ENCODE data around the gene CACNA1D. TPM values are rescaled to one million over a fixed set of nuclear protein-coding genes. Genes with fewer than 3 reads are reported as not detected.

Gene CACNA1D
- total and polyA plus RNA-seq, 9 of the 15 experiments (the other 6 are each of a cell fraction or from before 2014, with no cell fraction given), result 0.29 TPM; not detected in 8

DNA sequence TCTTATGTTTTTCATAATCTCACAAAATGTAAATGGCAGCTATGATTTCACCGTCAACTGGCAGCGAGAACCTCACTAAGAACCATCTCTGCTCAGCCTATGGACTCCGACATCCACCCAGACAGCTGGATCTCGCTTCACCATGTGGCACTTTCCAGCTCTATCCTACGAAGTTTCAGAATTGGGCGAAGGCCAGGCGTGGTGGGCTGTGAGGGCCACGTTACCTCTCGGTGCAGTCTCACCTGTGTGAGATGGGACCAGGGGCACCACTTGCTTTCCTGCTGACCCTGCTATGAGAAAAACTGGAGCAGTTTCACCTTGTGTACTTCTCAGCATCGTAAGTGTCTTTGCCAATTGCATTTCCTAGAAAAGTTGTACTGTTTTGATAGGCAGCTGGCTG lies 319.5 kb downstream of the CACNA1D start:
- H3K4me2 ChIP-seq (ENCODE audit: insufficient read depth, low read length), result no peak overlapping the region
- ATAC-seq, result no peak
- no peaks in the 10 kb centered on the region for H3K9me3 ChIP-seq (replicated peaks; ENCODE audit: control insufficient read depth, insufficient read depth, low read depth, low read length)
- BruUV-seq (replicated peaks), result no TSS peak
- intact Hi-C loops (cut with micrococcal nuclease) (no loop called here), in situ Hi-C loops (cut with MboI) (no loop called here)
- H3K27ac ChIP-seq (ENCODE audit: extremely low read depth, low read depth, low read length), result no peak overlapping the region
- no peaks in the 10 kb centered on the region for H3K36me3 ChIP-seq (ENCODE audit: control insufficient read depth, insufficient read depth, low read length)
- WGBS (ENCODE audit: insufficient coverage, low coverage, missing lambda C conversion rate), result 5% methylated on average over 10 of the region's 10 CpGs
- no peak for DNase-seq (ENCODE audit: extremely low read depth in 1 of 4, low spot score in 3 of 4)
- H4K20me1 ChIP-seq (replicated peaks; ENCODE audit: control insufficient read depth, insufficient read depth, low read length), result no peaks in the 10 kb centered on the region
- no peaks in the 10 kb centered on the region for H3K79me2 ChIP-seq (ENCODE audit: control insufficient read depth, insufficient read depth, low read length)
- no peak for FAIRE-seq
- ChIA-PET POLR2A (interaction anchor here (0.7 kb wide), 1 partner anchor 21 kb away, joined by 3 read pairs; no protein-coding TSS in a partner anchor), CTCF (ENCODE audit: low intra/inter-chr PET ratio) (no interaction called here)
- H3K9ac ChIP-seq (ENCODE audit: insufficient read depth in 1 of 2, low read depth in 2 of 2, low read length in 2 of 2), result no peak overlapping the region
- no peak overlapping the region for H2AFZ ChIP-seq (ENCODE audit: low read depth, low read length)
- no peaks in the 10 kb centered on the region; a peak in 1 of 5 replicates for H3K4me1 ChIP-seq (replicated peaks in 1 of 2; ENCODE audit: control insufficient read depth in 2 of 2, insufficient read depth in 2 of 2, low read length in 2 of 2)
- no peaks in the 10 kb centered on the region for H3K9me1 ChIP-seq (ENCODE audit: control insufficient read depth, insufficient read depth, low read length)
- H3K4me3 ChIP-seq, result no peak overlapping the region
- H3K27me3 ChIP-seq (ENCODE audit: control insufficient read depth in 2 of 2, insufficient read depth in 2 of 2, low read length in 2 of 2), result peaks cover 12 to 65% of the 10 kb centered on the region in 2 experiments; a peak in 3 of 5 replicates
- TF ChIP-seq ZSCAN29 (IDR thresholded peaks at IDR 0.05) (no peak), TRIM28 (IDR thresholded peaks at IDR 0.05) (no peak), MGA (IDR thresholded peaks at IDR 0.05) (no peak), NFRKB (IDR thresholded peaks at IDR 0.05; ENCODE audit: low read depth) (no peak), NCOA2 (IDR thresholded peaks at IDR 0.05; ENCODE audit: partially characterized antibody in 2 of 2) (no peak), NUFIP1 (IDR thresholded peaks at IDR 0.05; ENCODE audit: partially characterized antibody) (no peak), ZNF766 (CRISPR knock-in tag; conservative IDR thresholded peaks at IDR 0.05) (no peak), MBD2 (IDR thresholded peaks at IDR 0.05; ENCODE audit: borderline replicate concordance, low read depth) (no peak), TAL1 (IDR thresholded peaks at IDR 0.05) (no peak), EHMT2 (IDR thresholded peaks at IDR 0.05) (no peak)
- TF ChIP-seq, protein P1, sequence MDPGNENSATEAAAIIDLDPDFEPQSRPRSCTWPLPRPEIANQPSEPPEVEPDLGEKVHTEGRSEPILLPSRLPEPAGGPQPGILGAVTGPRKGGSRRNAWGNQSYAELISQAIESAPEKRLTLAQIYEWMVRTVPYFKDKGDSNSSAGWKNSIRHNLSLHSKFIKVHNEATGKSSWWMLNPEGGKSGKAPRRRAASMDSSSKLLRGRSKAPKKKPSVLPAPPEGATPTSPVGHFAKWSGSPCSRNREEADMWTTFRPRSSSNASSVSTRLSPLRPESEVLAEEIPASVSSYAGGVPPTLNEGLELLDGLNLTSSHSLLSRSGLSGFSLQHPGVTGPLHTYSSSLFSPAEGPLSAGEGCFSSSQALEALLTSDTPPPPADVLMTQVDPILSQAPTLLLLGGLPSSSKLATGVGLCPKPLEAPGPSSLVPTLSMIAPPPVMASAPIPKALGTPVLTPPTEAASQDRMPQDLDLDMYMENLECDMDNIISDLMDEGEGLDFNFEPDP (CRISPR knock-in tag; IDR thresholded peaks at IDR 0.05), result no peak

Measured in K562 (cell line).